NCI-H1694 (cell line): ENCODE data around the gene ZSCAN5B.
"Not testable (repeated sequence)": the region's sequence is repeated elsewhere in the genome, so short reads cannot be mapped to it uniquely, and the experiment has no call there.

Experiments
- DNase-seq: peaks from one replicate; lab custom pipeline; 2025; lab: John Stamatoyannopoulos, UW

Gene ZSCAN5B

GRCh38 chr19:56197646-56198045 is at the start of gene ZSCAN5B:
Gene ZSCAN5B (minus strand): TSS chr19:56197783. CDS start chr19:56193052, 4,731 bp downstream.
- not testable (repeated sequence) for DNase-seq

- not testable (repeated sequence) for DNase-seq
Observed at GRCh38 chr19:56245764-56246163, 48.2 kb upstream of the ZSCAN5B start.

- no peak for DNase-seq
Observed at GRCh38 chr19:56245121-56245740, 47.6 kb upstream of the ZSCAN5B start.

GRCh38 chr19:56223481-56223880 is 25.9 kb upstream of the ZSCAN5B start:
- no peak for DNase-seq

- DNase-seq = no peak
Observed at GRCh38 chr19:56222901-56223300, 25.3 kb upstream of the ZSCAN5B start.

DNA sequence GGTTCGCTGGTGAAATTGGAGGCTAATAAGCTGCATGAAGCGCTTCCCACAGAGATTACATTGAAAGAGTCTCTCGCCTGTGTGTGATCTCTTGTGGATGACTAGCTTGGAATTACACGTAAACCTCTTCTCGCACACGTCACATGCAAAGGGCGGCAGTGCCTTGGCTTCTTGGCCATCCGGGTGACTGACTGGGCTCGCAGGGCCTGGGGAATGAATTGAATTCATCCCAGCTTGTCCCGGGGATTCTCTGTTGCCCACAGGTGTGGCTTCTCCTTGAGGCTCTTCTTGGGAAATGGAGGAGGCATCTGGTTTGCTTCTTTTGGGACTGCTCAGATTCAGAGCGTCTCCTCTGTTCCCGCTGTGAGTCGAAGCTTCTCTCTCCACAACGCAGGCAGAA is 24.3 kb upstream of the ZSCAN5B start:
- no peak for DNase-seq

DNA sequence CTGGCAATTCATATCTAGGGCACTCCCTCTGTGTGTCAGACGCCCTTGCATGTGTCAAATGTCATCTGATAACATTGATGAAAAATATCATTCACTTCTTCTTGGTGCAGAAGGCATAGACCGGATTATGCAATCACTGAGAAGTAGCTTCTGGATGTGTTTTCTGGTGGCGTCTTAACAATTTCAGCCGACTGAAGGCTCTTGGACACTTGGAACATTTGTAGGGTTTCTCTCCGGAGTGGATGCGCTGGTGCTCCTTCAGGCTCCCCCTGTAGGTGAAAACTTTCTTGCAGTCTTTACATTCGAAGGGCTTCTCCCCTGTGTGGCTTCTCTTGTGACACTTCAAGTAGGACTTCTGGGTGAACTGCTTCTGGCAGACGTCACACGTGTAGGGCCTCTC is 23.9 kb upstream of the ZSCAN5B start:
- DNase-seq = not testable (repeated sequence)

DNA sequence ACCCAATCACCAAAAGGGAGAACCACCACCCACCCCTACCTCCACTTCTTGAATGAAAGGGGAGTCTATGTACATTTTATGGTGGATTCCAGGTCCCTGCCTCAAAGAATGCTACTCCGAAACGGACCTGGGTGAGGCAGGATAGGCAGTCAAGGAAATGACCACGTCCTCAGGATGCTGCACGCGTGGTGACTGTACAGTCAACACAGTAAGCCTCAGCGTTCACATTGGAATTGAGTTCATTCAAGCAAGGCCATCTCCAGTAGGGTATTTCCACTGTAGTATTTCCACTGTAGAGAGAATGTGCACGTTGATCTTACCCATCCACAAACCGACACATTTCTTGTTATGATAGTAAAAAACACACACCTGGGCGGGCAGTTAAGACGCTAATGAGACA is 21.4 kb upstream of the ZSCAN5B start:
- no peak for DNase-seq

- DNase-seq = no peak
Observed at GRCh38 chr19:56217039-56217949, 19.7 kb upstream of the ZSCAN5B start.

GRCh38 chr19:56211718-56212117 is 14.1 kb upstream of the ZSCAN5B start:
- no peak for DNase-seq

GRCh38 chr19:56210036-56210435 is 12.5 kb upstream of the ZSCAN5B start:
- not testable (repeated sequence) for DNase-seq

- no peak for DNase-seq
Observed at GRCh38 chr19:56209091-56209490, 11.5 kb upstream of the ZSCAN5B start.

DNA sequence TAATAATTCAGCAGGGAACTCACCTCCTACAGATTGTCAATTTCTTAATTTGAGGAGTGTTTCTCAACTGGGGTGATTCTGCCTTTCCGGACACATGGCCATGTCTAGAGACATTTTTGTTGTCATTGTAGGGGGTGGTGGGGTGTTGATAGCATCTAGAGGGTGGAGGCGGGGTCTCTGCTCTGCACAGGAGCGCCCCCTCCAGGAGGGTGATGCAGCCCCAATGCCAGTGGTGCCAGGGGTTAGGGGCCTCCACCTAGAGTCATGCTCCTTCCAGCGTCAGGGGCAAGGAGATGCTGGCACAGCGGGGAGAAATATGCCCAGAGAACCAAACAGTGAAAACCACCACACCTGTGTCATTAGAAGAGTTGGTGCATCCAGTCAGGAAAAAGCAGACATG is 10.0 kb upstream of the ZSCAN5B start:
- not testable (repeated sequence) for DNase-seq

- no peak for DNase-seq
Observed at GRCh38 chr19:56201973-56202372, 4.4 kb upstream of the ZSCAN5B start, which contains the start of gene ZSCAN5C. Gene ZSCAN5C (plus strand): TSS chr19:56202273. CDS start chr19:56205914, 3,641 bp downstream.

DNA sequence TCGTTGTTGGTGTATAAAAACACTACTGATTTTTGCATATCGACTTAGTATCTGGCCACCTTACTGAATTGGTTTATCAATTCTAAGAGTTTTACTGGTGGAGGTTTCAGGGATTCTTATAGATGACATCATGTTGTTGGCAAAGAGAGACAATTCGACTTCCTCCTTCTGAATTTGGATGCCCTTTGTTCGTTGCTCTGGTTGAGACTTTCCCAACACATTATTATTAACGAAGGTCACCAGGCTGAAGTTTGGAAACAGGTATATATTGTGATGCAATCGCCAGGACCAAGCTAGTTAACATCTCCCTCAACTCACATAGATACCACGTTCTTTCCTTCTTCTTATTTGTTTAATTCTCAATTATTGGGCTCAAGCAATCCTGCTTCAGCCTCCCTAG is 2.1 kb upstream of the ZSCAN5B start:
- no peak for DNase-seq

DNA sequence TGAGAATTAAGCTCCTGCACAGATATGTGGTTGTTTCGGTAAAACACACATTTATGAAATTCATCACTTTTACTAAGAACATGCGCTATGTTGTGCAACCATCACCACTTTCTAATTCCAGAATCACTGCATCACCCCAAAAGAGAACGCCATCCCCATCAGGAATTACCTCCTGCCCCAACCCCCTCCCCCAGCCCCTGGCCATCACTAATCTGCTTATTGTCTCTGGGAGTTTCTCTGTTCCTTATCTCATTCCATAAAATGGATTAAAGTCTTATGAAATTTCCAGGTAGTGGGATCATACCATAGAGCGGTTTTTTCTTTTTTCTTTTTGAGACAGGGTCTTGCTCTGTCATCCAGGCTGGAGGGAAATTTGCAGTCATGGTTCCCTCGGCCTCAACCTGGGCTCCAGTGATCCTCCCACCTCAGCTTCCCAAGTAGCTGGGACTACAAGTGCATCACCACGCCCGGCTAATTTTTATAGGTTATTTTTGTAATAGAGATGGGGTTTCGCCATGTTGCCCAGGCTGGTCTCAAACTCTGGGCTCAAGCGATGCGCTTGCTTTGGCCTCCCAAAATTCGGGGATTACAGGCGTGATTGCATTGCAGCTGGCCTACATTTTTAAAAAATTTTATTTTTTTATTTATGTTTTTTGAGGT is 3.5 kb downstream of the ZSCAN5B start:
- DNase-seq = no peak

GRCh38 chr19:56191711-56192110 is 5.9 kb downstream of the ZSCAN5B start:
- DNase-seq = no peak

DNA sequence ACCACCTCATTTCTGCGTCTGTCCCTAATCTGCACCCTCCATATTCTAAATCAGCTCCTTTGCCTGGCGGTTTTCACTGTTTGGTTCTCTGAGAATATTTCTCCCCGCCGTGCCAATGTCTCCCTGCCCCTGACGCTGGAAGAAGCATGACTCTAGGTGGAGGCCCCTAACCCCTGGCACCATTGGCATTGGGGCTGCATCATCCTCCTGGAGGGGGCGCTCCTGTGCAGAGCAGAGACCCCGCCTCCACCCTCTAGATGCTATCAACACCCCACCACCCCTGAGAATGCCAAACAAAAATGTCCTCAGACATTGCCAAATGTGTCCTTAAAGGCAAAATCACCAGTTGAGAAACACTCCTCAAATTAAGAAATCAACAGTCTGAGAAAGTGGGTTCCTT is 6.5 kb downstream of the ZSCAN5B start:
- no peak for DNase-seq

GRCh38 chr19:56189785-56190184 is 7.8 kb downstream of the ZSCAN5B start:
- DNase-seq = no peak

- no peak for DNase-seq
Observed at GRCh38 chr19:56177564-56178243, 19.9 kb downstream of the ZSCAN5B start.

DNA sequence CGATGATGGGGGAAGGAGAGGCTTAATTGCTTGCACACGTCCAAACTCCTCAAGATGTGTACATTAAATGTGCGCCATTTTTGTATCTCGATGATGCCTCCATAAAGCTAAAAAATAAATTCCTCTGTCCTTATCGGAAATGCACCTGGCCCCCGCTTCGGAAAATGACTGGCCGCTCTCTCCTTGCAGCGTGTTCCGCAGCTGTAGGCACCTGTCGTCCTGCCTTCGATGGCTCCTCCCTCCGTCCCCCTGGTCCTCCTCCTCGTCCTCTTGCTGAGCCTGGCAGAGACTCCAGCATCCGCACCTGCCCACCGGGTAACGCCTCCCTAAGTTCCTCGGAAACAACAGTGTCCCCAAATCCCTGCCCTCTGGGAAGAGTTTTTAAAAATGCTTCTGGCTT is 20.7 kb downstream of the ZSCAN5B start:
- no peak for DNase-seq

DNA sequence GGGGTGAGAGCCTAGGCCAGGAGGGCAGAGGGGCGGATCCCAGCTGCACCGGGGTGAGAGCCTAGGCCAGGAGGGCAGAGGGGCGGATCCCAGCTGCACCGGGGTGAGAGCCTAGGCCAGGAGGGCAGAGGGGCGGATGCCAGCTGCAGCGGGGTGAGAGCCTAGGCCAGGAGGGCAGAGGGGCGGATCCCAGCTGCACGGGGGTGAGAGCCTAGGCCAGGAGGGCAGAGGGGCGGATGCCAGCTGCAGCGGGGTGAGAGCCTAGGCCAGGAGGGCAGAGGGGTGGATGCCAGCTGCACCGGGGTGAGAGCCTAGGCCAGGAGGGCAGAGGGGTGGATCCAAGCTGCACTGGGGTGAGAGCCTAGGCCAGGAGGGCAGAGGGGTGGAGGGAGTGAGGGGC is 21.3 kb downstream of the ZSCAN5B start:
- not testable (repeated sequence) for DNase-seq
